HL-60/S4 (cell line): ENCODE results near the gene COL6A3.

Experiments used
- in situ Hi-C: fragments of 300-500 bp; cut with MboI; formaldehyde crosslinking; loops from 2 replicates; pipeline ENCODE4 v1.14.3; 2022; ENCODE audit warnings: low sequenced_read_pairs

Gene COL6A3

DNA sequence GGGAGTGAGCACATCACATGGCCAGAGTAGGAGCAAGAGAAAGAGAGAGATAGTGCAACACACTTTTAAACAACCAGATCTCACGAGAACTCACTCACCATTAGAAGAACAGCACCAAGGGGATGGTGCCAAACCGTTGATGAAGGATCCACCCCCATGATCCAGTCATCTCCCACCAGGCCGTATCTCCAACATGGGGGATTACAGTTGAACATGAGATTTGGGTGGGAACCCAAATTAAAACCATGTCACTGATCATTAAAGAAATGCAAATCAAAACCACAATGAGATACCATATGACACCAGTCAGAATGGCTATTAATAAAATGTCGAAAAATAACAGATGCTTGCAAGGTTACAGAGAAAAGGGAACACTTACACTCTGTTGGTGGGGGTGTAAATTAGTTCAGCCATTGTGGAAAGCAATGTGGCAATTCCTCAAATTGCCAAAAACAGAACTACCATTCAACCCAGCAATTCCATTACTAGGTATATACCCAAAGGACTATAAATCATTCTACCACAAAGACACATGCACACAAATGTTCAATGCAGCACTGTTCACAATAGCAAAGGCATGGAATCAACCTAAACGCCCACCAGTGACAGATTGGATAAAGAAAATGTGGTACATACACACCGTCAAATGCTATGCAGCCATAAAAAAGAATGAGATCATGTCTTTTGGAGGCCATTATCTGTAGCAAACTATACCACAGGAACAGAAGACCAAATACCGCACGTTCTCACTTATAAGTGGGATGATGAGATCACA lies 137.1 kb downstream of the COL6A3 start:
- in situ Hi-C loops = no loop called here
